ENCODE data around the gene SSTR3. TPM values are rescaled to one million over a fixed set of nuclear protein-coding genes. Genes with fewer than 3 reads are reported as not detected.

Gene SSTR3
- total and polyA plus RNA-seq, 9 of the 15 experiments (the other 6 are each of a cell fraction or from before 2014, with no cell fraction given), result 0.03 TPM; not detected in 8

DNA sequence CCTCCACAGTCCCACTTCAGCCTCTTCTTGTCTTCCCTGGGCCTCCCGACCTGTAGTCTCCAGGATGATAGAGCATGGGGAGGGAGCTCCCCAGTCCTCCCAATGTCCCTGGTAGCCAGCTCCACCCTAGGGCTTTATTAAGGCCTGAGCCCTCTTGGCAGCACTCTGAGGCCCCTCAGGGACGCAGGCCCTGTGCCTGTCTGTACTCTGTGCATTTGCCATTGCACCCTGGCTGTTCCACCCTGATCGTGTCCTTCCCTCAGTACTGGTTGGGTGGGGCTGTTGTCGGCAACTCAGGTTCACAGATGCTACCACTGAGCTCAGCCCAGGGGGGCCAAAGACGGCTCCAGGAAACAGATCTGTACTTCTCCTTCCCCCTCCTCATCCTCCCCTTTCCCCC is 7.2 kb downstream of the SSTR3 start:
- 67% methylated on average over 1 of the region's 5 CpGs for WGBS (ENCODE audit: insufficient coverage, low coverage, missing lambda C conversion rate)
- H3K4me3 ChIP-seq, result no peak overlapping the region
- no peaks in the 10 kb centered on the region for H3K79me2 ChIP-seq (ENCODE audit: control insufficient read depth, insufficient read depth, low read length)
- H3K27ac ChIP-seq (ENCODE audit: extremely low read depth, low read depth, low read length), result no peak overlapping the region
- in situ Hi-C loops (cut with MboI) (no loop called here), intact Hi-C loops (cut with micrococcal nuclease) (no loop called here)
- no TSS peak for BruUV-seq (replicated peaks)
- no peak for FAIRE-seq
- no peaks in the 10 kb centered on the region for H3K36me3 ChIP-seq (ENCODE audit: control insufficient read depth, insufficient read depth, low read length)
- H3K9ac ChIP-seq (ENCODE audit: insufficient read depth in 1 of 2, low read depth in 2 of 2, low read length in 2 of 2), result no peak overlapping the region; a peak in 1 of 4 replicates
- peaks cover under 1 to 23% of the 10 kb centered on the region in 2 experiments for H3K4me1 ChIP-seq (replicated peaks in 1 of 2; ENCODE audit: control insufficient read depth in 2 of 2, insufficient read depth in 2 of 2, low read length in 2 of 2)
- H3K9me1 ChIP-seq (ENCODE audit: control insufficient read depth, insufficient read depth, low read length), result no peaks in the 10 kb centered on the region
- H4K20me1 ChIP-seq (replicated peaks; ENCODE audit: control insufficient read depth, insufficient read depth, low read length), result no peaks in the 10 kb centered on the region
- CTCF ChIA-PET (ENCODE audit: low intra/inter-chr PET ratio), result no interaction called here
- TF ChIP-seq CBX5 (IDR thresholded peaks at IDR 0.05; ENCODE audit: borderline replicate concordance, low read depth) (no peak), BDP1 (IDR thresholded peaks at IDR 0.05; ENCODE audit: insufficient read depth, insufficient read length) (no peak), SIX5 (IDR thresholded peaks at IDR 0.05; ENCODE audit: borderline replicate concordance in 1 of 2, insufficient read depth in 1 of 2, low read depth in 1 of 2, low read length in 2 of 2) (no peak), POLR3A (IDR thresholded peaks at IDR 0.05; ENCODE audit: borderline replicate concordance, extremely low read depth, insufficient read depth, insufficient read length) (no peak), TAL1 (IDR thresholded peaks at IDR 0.05) (no peak), E2F3 (CRISPR knock-in tag; IDR thresholded peaks at IDR 0.05) (no peak), HNRNPLL (IDR thresholded peaks at IDR 0.05; ENCODE audit: low read depth, low read length, poor library complexity, severe bottlenecking) (no peak), HNRNPK (IDR thresholded peaks at IDR 0.05; ENCODE audit: low read depth, low read length, poor library complexity, severe bottlenecking) (no peak), ZZZ3 (IDR thresholded peaks at IDR 0.05) (no peak)
- TF ChIP-seq, protein P1, sequence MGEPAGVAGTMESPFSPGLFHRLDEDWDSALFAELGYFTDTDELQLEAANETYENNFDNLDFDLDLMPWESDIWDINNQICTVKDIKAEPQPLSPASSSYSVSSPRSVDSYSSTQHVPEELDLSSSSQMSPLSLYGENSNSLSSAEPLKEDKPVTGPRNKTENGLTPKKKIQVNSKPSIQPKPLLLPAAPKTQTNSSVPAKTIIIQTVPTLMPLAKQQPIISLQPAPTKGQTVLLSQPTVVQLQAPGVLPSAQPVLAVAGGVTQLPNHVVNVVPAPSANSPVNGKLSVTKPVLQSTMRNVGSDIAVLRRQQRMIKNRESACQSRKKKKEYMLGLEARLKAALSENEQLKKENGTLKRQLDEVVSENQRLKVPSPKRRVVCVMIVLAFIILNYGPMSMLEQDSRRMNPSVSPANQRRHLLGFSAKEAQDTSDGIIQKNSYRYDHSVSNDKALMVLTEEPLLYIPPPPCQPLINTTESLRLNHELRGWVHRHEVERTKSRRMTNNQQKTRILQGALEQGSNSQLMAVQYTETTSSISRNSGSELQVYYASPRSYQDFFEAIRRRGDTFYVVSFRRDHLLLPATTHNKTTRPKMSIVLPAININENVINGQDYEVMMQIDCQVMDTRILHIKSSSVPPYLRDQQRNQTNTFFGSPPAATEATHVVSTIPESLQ (CRISPR knock-in tag; IDR thresholded peaks at IDR 0.05), result no peak
- TF ChIP-seq, protein P2, sequence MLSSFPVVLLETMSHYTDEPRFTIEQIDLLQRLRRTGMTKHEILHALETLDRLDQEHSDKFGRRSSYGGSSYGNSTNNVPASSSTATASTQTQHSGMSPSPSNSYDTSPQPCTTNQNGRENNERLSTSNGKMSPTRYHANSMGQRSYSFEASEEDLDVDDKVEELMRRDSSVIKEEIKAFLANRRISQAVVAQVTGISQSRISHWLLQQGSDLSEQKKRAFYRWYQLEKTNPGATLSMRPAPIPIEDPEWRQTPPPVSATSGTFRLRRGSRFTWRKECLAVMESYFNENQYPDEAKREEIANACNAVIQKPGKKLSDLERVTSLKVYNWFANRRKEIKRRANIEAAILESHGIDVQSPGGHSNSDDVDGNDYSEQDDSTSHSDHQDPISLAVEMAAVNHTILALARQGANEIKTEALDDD (IDR thresholded peaks at IDR 0.05), result no peak
- no peak; the same call in 2 of the 3 replicates for ATAC-seq
- no peaks in the 10 kb centered on the region; a peak in 1 of 5 replicates for H3K27me3 ChIP-seq (ENCODE audit: control insufficient read depth in 2 of 2, insufficient read depth in 2 of 2, low read length in 2 of 2)
- POLR2A ChIA-PET, result interaction anchor here (0.6 kb wide), 1 partner anchor 73 kb away, joined by 3 read pairs; no protein-coding TSS in a partner anchor
- H3K9me3 ChIP-seq (replicated peaks; ENCODE audit: control insufficient read depth, insufficient read depth, low read depth, low read length), result no peaks in the 10 kb centered on the region
- DNase-seq (ENCODE audit: extremely low read depth in 1 of 4, low spot score in 3 of 4), result no peak
- H2AFZ ChIP-seq (ENCODE audit: low read depth, low read length), result no peak overlapping the region
- H3K4me2 ChIP-seq (ENCODE audit: insufficient read depth, low read length), result no peak overlapping the region

Measured in K562 (cell line).